ENCODE results near the gene PXDC1.
"Not testable (repeated sequence)": the region's sequence is repeated elsewhere in the genome, so short reads cannot be mapped to it uniquely, and the experiment has no call there.

Gene PXDC1

DNA sequence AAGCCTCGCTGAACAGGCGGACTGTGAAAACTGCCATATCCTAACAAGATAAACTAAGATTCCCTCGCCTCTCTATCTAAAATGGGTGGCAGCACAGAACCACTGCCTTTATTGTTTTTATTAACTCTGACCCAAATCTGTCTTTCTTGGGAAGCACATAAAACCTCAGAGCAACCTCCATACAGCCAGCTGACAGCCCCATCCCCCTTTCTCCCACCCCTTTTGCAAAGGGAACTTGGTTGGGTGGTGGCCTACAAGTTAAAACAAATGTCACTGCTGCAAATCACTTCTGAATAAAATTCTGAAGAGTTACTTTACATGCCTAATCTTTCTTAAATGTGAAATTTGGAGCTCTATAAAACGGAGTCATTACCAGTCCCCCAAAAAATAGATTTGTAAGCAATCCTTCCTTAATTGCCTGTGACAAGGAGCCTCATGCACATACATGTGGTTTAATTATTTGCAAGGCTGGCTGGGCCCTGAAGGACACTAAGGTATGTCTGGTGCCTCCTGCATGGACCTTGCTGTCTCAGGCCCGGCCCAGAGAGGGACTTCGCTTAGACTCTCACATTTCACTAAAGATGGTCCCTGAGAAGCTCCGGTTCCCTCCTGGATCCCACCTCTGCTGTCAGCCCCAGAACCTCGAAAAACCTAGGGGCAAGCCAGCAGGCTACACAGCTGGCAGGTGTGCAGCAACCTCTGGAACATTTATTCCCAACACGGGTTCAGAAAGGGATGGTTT lies 21.7 kb downstream of the PXDC1 start:
- no peak for DNase-seq

DNA sequence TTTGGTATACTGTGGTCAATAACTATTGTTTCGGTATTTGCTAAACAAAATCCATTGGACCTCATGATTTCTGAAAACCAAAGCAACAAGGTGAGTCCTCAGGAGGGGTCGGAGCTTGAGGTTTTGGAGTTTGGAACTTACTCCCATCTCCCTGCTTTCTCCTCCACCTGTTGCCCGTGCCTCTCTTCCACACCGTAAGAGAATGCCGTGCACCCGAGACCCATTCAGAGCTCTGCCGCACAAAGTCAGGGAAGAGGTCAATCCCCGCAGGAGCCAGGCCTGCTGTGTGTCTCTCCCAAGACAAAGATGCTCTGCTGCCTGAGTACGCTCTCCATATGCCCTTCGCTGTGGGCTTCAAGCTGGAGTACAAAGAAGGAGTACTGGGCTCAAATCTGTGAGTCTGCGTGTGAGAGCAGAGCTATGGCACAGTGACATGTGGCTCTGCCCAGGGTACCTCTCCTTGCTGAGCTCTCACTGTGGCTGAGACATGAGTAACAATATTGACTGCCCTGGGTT lies 23.9 kb downstream of the PXDC1 start:
- no peak for DNase-seq

DNA sequence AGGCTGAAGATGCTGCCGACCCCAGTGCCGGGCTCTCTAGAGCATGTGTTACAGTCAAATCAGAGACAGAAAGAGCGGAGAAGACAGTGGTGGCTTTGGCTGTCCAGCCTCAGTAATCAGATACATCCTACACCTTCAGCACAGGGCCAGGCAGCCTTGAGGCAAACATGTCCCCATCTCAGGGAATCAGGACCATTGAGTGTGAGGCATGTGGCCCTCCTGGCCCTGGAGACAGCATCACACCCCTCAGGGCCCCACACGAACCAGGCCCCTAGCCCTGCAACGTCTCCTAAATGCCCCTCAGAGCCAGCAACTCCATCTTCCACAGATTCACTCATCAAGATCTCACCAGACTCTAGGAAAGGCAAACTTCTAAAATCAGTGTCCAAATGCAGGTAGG lies 24.5 kb downstream of the PXDC1 start:
- DNase-seq = no peak

DNA sequence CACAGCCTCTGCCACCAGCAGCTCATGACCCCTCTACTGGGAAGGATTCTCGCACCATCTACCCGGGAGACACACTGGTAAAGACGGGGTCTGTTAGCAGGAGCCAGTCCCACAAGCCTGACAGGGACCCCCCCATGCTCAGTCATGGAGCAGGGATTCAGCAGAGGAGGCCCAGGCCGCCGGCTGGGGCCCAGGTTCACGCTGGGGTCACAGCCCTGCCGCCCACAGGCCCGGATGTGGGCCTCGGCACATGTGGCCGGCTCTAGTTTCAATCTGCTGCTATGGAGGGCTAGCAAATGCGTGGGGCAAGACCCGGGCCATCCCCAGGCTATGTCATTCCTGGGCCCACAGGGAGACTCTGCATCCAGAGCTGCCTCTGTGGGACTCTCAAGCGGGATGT lies 25.1 kb downstream of the PXDC1 start:
- DNase-seq = no peak

DNA sequence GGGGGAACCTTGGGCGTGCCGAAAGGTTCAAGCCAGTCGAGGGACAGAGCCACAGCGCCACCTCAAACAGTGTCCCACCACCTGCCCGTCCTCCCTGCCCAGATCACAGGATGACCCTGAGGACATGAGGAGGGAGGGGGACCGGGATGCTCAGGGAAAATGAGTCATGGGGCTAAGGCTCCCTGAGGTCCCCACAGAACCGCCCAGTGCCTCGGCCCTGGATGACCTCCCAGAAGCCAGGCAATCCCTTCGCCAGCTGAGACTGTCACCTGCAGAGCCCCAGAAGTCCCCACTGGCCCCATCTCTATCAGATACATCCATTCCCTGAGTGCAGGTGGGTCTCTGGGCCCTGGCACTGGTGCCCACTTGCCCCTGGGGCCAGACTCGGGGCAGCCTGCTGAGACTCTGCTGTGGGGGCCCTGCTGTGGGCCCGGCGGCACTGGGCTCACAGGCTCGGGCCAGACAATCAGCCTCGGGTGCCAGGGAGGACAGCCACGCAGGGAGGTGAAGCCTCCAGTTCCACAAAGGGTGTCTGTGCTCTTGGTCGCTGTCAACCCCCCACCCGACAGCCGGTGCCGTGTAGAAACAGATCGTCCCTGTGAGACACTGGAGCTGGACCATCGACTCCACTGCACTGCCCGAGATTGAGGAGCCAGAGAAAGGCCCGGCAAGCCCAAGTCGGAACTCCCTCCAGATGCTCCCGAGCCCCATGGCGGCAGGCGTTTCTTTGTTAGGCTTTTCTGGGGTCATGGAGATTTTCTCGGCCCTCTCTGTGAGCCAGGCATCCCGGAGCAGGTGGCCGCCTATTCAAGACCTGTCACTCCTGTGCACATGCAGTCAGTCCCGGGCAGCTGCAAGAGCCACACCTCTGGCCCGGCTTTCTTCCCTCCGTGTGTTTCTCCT lies 26.1 kb downstream of the PXDC1 start:
- DNase-seq = no peak

DNA sequence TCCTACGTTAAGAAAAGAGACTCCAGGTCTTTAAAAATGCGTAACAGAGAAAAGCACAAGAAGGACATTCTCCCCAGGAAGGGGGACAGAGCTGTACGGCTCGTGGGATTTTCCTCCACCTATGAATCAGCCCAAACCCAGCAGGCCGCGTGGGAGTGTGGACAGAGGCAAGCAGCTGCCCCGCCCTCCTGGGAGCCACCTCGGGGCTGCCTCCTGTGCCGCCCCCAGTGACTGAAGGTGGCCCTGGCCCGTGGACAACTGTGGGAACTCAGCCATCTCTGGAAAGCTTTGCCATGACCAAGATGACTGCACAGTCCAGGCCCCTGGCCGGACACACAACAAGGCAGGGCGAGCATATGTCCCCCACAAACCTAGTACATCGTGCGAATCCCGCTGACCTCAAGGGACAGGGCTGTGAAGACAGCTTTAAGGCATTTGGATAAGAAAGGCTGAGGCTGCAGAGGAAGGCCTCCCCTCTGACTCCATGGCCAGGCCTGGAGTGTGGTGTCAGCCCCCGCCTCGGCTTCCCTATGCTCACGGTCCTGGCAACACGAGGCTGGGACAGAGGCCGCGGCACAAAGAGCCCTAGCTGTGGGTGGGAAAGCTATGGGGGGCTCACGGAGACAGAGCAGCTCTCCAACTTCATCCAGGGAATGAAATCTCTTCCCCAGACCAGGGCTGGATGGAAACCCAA lies 26.9 kb downstream of the PXDC1 start:
- DNase-seq = no peak

DNA sequence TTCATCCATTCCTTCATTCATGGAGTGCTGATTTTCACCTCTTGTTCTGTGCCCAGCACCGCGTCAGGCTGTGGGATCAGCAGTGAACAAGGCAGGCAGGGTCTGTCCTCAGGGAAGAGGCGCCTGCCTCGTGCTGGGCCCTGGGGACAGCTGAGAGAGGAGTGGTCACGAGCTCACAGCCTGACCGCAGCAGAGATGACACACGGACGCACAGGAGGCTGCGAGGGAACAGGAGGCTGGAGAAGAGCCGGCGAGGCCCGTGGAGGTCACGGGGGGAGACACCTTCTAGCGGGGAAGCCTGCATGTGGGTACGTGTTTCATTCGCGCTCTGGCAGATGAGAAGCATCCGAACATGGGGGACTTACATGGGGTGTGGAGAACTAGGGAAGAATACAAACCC lies 27.5 kb downstream of the PXDC1 start:
- DNase-seq = no peak

DNA sequence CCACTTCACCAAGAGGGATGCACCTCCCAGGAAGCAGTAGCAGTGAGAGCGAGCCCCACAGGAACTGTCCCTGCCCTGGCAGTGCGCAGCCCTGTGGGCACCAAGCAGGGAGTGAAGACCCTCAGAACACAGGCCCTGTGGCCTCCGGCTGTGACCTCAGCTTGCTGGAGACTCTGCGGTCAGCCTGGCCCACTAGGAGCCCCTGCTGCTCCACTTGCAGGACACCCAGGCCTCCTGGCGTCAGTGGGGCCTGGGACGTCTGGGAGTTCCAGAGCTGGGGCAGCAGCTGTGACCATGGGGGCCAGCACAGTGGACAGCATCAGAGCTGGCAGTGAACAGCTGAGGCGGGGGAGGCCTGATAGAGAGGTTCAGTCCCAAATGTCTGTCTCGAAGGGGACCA lies 28.3 kb downstream of the PXDC1 start:
- no peak for DNase-seq

DNA sequence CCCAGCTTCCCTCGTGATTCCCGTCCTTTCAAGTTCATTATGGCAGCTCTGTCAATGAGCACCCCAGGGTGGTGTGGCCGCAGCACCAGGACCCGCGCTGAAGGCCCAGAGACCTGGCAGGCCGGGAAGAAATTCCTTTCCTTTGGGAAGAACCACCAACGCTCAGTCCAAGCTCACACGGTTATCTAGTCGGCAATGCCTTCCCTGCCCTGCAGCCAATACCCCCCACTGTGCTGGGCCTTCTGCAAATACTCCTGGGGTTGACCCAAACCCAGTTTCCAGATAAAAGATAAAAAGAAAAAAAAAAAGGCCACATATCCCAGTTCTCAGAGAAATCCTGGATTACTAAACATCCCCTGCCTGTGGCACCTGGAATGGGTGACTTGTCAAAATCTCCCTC lies 28.7 kb downstream of the PXDC1 start:
- DNase-seq = no peak

DNA sequence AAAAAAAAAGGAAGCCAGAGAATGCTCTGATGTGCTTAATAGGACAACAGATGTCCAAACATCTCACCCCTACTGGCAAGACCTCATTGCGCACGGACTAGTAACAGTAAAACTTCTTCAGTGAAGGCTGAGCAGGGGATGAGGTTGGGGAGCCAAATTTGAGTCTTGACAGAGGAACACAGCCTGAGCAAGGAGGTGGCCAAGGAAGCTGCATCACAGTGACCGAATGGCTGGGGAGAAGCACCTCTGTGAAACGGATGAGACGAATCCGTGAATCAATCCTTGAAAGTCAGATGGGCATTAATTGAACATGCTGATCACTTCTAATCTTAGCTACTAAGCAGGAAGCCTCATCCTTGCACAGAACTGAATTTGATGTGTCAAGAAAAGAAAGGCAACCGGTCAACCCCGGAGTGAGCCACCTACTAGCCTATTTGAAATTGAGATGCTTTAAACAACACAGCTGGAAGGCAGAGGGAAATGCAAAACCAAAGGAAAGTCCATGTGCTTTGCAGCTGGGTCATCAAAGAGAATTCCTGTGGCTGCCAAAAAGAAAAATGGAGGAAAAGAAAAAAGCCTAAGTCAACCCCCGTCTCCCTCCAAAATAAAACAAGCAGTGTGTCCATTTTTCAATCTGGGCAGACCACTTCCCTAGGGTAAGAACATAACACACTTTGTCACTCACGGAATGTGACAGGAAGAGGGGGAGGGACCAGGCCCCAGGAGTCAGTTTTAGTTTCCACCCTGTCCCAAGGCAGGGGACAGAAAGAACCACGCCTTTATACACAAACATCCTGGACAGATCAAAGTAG lies 29.5 kb downstream of the PXDC1 start:
- DNase-seq = no peak

DNA sequence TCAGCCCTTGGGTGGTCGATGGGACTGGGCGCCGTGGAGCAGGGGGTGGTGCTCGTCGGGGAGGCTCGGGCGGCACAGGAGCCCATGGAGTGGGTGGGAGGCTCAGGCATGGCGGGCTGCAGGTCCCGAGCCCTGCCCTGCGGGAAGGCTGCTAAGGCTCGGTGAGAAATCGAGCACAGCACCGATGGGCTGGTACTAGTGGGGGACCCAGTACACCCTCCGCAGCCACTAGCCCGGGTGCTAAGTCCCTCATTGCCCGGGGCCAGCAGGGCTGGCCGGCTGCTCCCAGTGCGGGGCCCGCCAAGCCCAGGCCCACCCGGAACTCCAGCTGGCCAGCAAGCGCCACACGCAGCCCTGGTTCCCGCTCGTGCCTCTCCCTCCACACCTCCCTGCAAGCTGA lies 30.7 kb downstream of the PXDC1 start:
- not testable (repeated sequence) for DNase-seq

DNA sequence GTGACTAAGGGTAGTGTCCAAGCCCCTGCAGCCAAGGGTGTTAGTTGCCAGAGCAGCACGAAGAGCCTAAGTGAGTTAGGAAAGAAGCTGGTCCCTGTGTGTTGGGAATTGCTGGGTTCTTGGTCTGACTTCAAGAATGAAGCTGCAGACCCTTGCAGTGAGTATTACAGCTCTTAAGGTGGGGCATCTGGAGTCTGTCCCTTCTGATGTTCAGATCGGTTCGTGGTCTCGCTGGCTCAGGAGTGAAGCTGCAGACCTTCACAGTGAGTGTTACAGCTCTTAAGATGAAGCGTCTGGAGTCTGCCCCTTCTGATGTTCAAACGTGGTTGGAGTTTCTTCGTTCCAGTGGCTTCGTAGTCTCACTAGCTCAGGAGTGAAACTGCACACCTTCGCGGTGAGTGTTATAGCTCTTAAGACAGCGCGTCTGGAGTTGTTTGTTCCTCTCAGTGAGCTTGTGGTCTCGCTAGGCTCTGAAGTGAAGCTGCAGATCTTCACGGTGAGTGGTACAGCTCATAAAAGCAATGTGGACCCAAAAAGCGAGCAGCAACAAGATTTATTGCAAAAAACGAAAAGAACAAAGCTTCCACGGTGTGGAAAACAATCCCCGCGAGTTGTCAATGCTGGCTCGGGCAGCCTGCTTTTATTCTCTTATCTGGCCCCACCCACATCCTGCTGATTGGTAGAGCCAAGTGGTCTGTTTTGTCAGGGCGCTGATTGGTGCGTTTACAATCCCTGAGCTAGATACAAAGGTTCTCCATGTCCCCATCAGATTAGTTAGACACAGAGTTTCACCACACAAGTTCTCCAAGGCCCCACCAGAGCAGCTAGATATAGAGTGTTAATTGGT lies 31.8 kb downstream of the PXDC1 start:
- DNase-seq = no peak

DNA sequence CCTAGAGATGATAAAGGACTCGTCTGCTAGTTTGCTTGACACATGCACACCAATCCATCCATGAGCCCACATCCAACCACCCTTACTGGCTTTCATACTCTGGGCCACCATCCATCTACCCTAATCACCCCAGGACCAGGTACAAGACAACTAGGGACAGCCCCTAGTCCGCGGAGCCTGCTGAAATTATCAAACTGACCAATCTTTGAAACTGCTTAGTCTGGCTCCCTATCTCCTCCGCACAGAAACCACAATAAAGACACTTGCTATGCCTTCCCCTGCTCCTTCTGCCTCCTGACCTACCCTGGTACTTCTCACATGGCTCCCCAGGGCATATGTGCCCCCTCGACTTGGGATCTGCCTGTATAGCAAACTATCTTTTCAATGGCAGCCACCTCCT lies 33.1 kb downstream of the PXDC1 start:
- DNase-seq = no peak

DNA sequence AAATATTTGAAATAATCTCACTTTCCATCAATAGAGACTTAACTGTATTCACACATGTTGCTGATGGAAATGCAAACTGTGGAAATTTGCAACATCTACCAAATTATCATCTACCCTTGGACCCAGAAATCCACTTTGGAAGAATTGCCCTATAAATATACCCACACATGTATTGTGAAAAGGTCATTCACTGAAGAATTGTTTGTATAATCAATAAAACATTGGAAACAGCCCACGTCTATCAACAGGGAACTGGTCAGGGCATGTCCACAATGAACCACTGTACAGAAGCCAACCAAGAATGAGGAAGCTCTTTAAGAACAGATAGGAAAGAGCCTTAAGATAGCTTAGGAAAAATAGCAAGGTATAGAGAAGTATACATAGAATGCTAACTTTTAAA lies 36.2 kb downstream of the PXDC1 start:
- DNase-seq = no peak

DNA sequence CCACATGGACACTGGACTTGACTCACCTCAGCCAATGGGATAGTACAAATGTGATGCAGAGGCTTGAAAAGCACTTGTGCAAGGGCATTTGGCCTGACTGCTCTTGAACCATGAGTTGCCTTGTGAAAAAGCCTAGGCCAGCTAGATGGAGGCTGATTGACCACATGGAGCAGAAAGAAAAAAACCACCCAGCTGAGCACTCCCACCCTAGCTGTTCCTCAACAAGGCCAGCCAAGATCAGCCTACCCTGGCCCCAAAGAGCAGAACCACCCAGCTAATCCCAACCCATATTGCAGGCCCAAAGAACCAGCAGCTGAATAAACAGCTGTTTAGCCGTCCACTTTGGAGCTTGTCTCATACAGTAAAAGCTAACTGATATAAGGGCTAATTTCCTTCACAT lies 36.7 kb downstream of the PXDC1 start:
- no peak for DNase-seq

DNA sequence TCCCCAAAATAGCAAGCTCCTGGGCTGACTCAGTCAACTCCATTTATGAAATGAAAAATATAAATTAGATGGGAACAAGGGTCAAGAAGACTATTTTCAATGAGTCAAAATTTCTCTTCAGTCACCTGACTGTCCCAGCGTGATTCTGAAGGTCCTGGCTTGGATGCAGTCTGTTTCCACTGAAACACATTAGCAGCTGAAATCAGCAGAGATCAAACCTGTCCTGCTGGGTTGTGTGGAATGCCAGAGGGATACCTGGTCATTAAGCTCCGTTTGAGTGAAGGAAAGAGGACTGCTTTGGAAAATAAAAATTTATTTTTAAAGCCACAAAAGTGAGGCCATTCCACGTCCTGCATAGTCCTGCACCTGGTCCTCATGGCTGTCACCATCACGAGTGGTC lies 37.4 kb downstream of the PXDC1 start:
- no peak for DNase-seq

DNA sequence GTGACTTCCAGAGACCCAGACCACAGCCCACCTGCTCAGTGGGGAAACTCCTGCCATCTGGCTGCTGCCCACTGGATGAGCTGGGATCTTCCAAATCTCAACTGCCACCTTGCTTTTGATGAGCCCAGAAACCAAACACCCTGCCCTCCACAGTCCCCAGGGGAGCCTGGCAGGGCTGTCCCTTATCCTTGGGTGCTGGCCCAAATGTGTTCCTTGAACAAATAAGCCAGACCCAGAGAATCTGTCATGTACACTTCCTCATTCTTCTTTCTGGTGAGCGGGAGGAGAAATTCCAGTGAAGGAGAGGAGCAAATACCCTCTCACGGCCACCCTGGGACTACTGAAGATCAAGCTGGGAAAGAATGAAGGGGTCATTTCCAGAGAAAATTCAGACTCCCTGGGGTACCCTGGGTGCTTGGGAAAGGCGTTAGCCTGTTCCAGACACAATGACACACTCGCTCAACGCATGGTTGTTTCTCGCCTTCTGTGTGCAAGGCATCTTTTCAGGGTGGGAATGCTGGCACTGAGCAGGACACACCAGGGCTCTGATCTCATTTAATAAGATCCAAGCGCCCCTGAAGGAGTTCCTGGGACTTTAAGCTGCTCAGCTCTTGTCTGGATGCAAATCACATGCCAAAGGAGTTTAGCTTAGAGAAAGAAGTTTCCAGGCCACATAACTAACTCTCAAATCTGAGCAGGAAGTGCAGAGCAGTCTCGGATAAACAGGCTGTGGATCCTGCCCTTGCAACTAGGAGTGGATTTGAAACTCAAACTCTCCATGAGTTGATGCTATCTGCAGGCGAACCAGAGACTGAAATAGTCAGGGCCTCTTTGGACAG lies 38.5 kb downstream of the PXDC1 start:
- DNase-seq = no peak

DNA sequence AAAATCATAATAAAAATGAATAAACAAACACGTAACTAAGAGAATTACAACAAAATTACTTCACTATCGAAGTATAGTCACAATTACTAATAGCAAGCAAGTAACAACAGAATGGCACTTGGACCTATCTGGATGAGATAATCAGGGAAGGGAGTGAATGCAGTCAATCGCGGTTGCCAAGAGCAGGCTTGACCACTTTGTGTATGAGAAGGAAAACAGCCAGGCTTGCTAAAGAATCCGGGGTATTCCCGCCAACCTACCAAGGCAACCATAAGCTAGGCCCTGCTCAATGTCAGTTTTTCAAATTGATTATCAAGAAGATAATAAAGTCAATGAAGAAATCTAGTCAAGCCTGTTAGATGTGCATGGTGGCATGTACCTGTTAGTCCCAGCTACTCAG lies 39.7 kb downstream of the PXDC1 start:
- DNase-seq = no peak

DNA sequence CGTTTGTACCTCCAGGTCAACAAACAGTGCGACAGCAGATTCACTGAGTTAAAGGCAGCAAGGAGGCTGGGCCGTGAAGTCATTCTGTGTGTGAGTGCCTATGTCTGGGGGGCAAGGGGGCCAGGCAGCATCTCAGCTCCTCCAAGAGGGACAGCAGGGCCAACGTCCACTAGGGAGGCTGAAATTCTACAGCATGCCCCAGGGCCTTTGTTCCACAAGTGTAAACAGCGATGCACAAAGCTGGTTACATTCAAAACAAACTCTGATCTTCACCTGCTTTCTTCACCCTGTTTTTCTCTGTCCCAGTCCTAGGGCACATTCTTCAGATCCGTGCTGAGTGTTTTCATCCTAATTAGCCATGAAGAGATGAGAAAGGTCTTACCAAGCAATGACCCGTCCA lies 41.1 kb downstream of the PXDC1 start:
- DNase-seq = no peak

DNA sequence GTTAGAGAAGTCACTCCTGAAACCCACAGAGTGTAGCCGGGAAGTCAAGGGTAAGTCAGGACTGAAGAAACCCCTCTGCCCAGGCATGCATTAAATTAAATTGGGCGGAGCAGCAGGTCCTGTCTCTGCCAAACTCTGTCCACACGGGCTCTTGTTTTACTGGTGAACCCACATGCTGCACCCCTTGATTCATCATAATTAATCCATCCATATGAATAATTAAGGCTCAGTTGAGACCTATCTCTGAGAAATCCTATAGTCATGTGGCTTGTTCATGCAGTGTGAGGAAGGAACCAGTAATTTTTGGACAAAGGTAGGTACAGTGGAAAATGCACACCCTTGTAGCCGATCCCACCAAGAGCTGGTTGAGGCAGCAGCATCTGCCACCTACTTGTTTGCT lies 43.0 kb downstream of the PXDC1 start:
- no peak for DNase-seq
